Choroid plexus epithelial cell (primary cell): ENCODE measurements around the gene USE1.

Experiments used
- DNase-seq: peaks from one replicate; pipeline ENCODE4 v3.0.0-alpha.2; 2010; ENCODE audit warnings: low read depth
- H3K4me3 ChIP-seq: 2 replicates; pipeline ENCODE4 v1.5.1; 2011; ENCODE audit warnings: low read depth, mild to moderate bottlenecking, control low read depth, low read length, moderate library complexity
- TF ChIP-seq, protein P1 (sequence below): conservative IDR thresholded peaks from 2 replicates; pipeline ENCODE4 v1.5.1; 2011; ENCODE audit warnings: low read depth, mild to moderate bottlenecking, control low read depth, inconsistent platforms, low read length, moderate library complexity

Gene USE1

DNA sequence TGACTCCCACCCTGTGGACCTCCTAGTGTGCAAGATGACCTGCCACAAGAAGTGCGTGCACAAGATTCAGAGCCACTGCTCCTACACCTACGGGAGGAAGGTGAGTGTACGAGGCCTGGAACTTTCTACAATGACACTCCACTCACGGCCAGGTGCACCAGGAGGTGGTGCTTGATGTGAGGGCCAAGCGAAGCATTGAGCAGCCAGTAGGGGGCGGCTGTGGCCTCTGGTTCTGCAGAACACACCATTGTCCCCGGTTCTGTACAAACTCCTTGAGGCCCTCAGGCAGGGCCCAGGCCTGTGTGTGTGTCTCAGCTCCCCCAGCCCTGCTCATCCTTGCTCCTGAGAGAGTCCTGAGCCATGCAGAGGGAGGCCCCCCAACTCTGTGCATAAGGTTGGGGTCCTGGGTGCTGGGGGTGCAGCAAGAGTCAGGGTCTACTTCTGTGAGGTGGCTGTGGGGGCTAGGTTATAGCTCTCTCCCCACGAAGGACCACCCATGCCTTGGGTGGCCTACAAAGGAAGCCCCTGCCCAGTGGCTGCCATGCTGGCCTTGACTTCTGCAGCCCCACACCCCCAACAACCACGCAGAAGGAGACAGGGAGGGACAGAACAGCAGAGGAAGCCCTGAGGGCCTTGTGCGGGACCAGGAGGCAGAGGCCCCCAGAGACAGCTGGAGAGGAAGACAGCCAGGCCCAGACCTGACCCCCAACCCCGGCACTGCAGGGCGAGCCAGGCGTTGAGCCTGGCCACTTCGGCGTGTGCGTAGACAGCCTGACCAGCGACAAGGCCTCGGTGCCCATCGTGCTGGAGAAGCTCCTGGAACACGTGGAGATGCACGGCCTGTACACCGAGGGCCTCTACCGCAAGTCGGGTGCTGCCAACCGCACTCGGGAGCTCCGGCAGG is 9.7 kb upstream of the USE1 start:
- peak; percentile 83 for DNase-seq
- TF ChIP-seq, protein P1, sequence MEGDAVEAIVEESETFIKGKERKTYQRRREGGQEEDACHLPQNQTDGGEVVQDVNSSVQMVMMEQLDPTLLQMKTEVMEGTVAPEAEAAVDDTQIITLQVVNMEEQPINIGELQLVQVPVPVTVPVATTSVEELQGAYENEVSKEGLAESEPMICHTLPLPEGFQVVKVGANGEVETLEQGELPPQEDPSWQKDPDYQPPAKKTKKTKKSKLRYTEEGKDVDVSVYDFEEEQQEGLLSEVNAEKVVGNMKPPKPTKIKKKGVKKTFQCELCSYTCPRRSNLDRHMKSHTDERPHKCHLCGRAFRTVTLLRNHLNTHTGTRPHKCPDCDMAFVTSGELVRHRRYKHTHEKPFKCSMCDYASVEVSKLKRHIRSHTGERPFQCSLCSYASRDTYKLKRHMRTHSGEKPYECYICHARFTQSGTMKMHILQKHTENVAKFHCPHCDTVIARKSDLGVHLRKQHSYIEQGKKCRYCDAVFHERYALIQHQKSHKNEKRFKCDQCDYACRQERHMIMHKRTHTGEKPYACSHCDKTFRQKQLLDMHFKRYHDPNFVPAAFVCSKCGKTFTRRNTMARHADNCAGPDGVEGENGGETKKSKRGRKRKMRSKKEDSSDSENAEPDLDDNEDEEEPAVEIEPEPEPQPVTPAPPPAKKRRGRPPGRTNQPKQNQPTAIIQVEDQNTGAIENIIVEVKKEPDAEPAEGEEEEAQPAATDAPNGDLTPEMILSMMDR: peak; percentile 92
- H3K4me3 ChIP-seq: no peak overlapping the region

DNA sequence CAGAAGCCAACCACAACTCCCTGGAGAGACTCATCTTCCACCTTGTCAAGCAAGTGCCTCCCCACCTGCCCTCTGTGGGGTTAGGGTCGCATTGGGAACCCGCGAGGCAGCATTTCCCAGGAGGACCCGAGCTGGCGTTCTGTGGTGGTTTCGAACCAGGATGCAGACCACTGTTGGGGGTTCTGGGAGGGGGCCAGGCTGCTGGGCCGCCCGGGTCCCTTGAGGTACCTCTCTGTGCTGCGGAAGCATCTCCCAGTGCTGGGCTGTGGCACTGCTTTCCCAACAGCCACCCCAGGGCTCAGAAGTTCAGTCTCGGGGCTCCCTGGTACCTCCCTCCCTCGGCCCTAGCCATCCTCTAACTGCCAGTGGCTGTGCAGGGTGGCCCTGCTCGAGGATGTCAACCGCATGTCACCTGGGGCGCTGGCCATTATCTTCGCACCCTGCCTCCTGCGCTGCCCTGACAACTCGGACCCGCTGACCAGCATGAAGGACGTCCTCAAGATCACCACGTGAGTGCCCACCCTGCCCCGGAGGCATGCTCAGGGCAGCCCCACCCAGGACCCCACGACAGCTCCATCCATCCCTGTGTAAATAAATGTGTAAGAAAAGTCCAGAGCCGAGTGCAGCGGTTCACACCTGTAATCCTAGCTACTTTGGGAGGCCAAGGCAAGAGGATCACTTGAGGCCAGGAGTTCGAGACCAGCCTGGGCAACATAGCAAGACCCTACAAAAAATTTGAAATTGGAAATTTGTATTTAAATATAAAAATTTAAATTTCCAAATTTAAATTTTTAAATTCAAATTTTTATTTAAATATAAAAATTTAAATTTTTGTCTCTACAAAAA is 8.2 kb upstream of the USE1 start:
- H3K4me3 ChIP-seq: no peak overlapping the region
- TF ChIP-seq, protein P1: no peak

GRCh38 chr19:17209126-17210036 is 5.8 kb upstream of the USE1 start:
- no peak overlapping the region for H3K4me3 ChIP-seq
- peak; percentile 37 for DNase-seq
- TF ChIP-seq, protein P1: no peak

More for the DNA sequence above, 8.2 kb upstream of the USE1 start:
- DNase-seq: no peak

DNA sequence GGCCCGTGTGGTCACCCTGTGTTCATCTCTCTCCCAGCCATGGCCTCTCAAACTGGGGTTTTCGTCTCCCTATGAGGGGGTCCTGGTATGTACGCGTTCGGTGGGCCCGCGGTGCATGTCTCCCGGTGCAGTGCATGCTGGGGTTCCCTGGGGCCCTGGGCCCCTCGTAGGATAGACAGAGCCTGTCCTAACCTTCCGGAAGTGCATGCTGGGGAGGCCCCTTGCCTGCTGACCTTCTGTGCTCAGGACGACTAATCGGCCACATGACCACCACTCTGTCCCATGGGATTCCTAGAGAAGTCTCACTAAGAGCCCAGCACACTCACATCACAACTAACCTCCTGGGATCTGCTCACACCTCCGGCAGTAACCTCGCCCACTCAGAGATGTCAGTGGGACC is 4.9 kb upstream of the USE1 start:
- TF ChIP-seq, protein P1: no peak
- DNase-seq: no peak
- no peak overlapping the region for H3K4me3 ChIP-seq

GRCh38 chr19:17211547-17212446 is 3.4 kb upstream of the USE1 start:
- TF ChIP-seq, protein P1: no peak
- no peak for DNase-seq
- H3K4me3 ChIP-seq: no peak overlapping the region
